AG08395 (cell line): ENCODE measurements around the gene SLC23A2.
"Not testable (repeated sequence)": the region's sequence is repeated elsewhere in the genome, so short reads cannot be mapped to it uniquely, and the experiment has no call there.

ENCODE experiments used
- DNase-seq: peaks from one replicate; pipeline ENCODE4 v3.0.0; 2012; ENCODE audit warnings: mixed read lengths, low spot score

Gene SLC23A2

DNA sequence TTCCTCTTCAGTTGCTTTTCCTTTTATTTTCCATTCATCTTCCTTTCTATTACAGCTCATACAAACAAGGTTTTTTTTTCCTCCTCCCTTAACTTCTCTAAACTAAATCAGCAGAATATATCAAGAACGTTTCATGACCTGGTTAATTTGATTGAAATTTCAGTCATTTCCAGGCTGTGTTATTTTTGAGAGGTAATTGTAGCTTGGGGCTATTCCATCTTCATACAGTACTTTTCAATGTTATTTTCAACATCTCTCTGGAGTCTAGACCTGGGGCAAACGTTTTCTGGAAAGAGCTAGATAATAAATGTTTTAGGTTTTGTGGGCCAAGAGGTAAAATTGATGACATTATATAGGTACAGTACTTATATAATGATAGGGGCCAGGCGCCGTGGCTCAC, 4.0 kb upstream of the SLC23A2 start:
- DNase-seq: no peak

DNA sequence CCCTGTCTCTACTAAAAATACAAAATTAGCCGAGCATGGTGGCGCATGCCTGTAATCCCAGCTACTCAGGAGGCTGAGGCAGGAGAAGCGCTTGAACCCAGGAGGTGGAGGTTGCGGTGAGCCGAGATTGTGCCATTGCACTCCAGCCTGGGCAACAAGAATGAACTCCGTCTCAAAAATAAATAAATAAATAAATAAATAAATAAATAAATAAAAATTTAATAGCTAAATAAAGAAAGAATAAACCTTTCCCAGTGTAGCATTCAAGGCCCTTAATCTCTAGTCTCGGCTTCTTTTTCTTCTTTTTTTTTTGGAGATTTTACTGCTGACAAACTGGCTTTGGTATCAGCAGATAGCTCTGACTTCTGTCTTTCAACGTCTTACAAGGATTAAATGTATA, 3.5 kb upstream of the SLC23A2 start:
- not testable (repeated sequence) for DNase-seq

DNA sequence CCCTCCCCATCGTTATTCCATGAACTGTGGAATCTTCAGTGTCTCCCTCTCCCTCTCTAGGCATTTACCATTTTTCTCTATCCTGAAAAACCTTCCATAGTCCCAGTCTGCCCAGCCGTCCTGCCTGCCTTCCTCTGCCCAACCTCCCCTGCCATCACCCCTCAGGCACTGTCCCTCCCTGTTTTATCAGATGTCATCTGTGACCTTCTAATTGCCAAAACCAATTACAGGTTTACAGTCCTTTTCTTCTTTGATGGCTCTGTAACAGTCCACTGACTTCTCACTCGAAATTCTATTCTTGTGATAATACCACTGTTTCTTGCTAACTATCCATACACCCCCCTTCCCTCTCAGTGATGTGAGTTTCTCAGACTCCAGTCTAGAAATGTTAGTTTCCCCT, 2.3 kb upstream of the SLC23A2 start:
- no peak for DNase-seq

DNA sequence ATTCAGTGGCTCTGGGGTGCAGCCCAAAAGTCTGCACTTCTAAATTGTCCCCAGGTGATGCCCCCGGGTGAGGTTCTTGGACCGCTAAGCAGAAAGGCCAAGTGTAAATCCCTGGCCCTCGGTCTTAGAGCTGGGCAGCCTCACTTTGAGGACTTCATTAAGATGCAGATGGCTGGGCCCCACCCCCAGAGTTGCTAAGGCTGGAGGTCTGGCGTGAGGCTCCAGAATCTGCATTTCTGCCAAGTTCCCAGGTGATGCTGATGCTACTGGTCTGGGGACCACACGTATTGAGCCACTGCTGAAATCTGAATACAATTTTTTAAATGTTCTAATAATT, 735 bp upstream of the SLC23A2 start:
- no peak for DNase-seq

DNA sequence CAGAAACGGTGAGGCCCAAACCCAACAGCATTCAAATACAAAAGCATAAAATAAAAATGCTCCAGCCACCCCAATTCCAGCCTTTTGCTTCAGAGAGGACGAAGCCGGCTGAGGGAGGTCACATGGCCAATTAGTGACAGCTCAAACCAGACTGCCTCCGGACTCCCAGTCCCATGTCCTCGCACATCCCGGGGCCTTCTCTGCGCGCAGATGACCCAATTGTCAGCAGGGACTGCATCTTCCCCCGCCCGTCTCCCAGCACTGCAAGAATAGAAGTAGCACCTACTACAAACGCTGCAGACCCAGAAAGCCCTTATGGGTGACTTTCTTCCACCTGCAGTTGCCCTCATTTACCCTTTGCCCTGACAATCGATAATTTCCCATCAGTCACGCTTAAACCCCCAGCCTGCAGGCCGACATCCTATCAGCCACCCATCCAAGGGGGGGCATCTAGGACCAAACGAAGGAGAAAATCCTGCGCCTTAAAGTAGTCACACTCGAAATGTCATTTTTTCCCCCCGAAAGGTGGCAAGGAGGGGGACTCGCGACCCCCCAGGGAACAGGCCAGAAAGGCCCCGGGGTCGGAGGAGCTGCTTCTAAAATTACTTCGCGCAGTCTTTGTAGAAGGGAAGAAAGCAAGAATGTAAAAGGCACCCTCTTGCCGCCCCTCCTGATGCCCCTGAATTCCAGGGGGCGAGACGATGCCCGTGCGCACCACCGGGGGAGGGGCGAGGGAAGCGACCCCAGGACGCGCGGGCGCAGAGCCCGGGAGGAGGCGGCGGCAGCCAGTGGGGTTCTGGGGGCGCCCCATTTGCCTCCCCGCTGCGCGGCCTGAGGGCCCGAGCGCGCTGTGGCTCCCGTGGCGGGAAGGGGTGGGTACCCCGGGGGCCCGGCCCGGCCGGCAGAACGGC, 792 bp downstream of the SLC23A2 start:
- DNase-seq: peak; percentile 53

DNA sequence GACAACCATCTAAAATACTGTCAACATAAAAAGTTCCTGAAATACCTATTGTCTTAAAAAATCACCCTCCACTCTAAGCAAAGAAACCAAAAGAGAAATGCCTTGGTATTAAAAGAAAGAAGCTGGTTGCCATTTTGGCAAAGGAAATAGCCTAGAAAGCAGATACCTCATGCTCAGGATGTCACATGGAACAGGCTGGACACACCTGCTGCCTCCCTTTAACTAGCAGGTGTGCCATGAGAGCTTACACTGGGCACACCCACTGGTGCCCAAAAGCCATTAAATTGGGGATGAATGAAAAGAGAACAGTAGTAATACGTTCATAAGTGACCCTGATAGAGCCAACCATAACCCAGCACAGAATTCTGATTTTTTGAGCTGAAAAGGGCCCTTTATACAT, 1.5 kb downstream of the SLC23A2 start:
- no peak for DNase-seq

DNA sequence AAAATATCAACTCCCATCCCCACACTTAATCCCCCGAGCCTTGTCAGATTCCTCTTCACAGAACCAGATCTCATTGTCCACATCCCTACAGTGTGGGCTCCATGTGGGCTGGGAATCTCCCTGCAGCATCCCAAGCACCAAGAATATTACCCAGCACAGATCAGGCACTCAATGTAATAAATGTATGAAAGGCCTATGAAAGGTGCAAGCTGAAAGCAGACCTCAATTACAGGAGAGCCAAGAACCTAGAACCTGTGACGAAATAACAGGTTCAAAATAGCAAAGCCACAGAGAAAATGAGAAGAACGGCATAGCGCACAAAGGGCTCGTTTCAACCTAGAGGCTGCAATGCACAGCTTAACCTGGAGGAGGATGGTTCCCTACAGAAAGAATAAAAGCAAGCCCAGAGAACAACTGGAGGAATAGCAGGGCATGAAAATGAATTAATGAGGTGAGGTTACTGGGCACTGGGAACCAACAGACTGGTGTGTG, 3.1 kb downstream of the SLC23A2 start:
- DNase-seq: no peak

DNA sequence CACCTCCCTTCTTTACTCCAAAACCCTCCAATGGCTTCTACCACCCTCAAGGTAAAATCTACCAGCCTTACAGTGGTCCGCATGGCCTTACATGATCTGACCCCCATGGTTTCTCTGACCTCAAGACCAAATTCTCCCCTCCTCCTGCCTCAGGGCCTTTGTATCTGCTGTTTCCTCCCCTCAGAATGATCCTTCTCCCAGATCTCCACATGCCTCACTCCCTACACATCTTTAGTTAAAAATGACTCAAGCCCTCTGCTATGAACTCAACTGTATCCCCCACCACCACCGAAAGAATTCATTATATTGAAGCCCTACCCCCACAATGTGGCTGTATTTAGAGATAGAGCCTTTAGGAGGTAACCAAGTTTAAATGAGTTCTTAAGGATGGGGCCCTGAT, 4.1 kb downstream of the SLC23A2 start:
- no peak for DNase-seq

DNA sequence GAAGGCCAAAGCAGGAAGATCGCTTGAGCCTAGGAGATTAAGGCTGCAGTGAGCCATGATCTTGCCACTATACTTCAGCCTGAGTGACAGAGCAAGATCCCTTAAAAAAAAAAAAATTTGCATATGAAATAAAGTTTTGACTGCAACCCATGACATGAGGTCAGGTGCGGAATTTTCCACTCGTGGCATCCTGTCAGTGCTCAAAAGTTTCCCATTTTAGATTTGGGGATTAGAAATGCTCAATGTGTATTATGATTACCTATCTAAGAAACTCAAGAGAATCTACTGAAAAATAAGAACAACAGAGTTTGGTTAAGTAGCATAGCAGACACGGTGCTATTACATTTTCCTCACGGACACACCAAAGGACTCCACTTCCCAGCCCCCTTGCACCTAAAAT, 11.7 kb downstream of the SLC23A2 start:
- no peak for DNase-seq

DNA sequence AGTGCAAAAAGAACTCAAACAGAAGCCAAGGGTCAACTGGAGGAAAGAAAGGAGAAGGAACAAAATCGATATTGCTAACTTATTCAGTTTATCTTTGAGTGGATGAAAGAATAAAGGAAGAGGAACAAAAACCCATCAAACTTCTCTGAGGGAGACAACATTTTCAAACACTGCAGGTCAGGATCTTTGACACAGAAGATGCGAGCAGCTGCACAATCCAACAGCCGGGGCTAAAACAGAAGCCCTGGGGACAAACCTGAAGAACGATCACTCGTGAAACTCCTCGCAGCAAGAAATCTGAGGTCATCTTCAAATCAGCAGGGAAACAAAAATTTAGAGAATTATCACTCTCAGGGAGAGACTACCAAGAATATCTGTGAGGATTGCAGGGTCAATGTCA, 14.2 kb downstream of the SLC23A2 start:
- no peak for DNase-seq

DNA sequence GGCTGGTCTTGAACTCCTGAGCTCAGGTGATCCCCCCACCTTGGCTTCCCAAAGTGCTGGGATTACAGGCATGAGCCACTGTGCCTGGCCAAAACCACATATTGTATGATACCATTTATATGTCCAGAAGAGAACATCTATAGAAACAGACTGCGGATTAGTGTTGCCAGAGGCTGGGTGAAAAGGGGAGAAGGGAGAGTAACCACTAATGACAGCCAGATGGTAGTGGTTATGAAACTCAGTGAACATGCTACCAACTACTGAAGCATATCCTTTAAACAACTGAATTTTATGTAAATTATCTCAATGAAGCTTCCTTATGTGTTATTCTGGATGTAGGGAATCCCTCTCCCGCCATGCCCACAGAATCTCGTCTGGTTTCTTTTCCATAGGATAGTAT, 15.7 kb downstream of the SLC23A2 start:
- DNase-seq: peak; percentile 54

DNA sequence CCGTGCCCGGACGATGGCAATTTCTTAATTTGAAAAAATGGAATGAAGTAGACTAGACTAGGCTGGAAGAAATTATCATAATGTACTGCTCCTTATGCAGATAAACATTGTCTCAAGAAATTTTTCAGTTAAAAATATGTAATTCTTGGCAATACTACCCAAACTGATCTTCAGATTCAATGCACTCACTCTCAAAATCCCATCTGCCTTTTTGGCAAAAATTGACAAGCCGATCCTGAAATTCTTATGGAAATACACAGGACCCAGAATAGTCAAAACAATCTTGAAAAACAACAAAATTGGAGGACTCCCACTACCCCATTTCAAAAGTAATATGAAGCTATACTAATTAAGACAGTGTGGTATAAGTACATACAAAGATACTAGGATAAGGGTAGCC, 19.0 kb downstream of the SLC23A2 start:
- DNase-seq: no peak

DNA sequence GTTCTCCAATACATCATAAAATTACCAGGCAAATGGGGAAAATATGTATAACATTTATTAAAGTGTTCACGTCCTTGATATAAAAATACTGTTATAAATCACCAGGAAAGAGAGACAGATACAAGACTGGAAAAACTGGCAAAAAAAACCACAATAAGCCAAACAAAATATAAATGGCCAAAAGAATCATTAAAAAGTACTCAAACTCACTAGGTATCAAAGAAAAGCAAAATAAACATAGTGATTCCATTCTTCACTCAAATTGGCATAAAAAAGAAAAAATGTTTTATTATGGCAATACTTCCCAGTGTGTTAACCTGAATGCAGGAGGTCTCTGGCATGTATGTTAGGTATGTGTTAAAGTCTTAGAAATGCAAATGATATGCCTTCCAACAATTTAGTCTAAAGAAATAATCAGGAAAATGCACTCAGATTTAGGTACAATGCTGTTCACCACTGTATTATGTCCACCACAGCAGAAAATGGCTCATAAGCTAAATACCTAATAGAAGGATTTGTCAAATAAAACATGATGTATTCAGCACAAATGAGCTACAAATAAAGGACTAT, 21.4 kb downstream of the SLC23A2 start:
- no peak for DNase-seq

DNA sequence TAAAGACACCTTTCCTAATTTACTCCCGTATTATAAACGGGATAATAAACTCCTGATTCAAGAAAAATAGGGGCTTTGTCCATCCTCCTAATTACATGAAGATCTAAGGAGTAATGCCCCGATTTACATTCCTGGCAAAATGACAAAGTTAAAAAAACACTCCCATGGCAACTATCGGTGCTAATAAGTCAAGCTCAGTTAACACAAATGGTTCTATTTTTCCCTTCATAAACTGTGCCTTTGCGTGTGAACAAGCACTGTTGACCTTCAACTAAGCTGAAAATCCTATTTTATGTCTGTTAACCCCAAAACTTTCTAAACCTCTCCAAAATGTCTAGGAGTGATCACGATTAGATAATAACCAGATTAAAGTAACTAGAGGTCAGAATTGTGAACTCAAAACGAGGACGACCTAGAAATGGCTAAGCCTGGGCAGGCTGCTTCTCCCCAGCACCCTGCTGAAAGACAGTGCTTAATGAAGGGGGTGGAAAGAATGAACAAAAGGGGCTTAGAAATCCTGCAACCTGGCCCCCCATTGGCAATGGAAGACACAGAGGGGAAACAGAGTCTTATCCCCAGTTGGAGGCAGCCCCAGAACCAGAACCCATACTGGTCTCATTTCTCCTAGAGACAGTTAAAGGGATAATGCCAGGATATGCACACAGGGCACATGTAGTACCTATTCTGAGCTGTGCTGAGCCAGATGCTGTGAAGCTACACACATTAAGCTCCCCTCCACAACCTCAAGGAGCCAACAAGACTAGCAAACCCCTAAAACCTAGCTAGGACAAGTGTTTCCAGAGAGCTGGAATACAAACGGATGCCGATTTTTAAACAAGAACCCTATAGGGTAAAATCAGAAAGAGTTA, 23.0 kb downstream of the SLC23A2 start:
- no peak for DNase-seq

DNA sequence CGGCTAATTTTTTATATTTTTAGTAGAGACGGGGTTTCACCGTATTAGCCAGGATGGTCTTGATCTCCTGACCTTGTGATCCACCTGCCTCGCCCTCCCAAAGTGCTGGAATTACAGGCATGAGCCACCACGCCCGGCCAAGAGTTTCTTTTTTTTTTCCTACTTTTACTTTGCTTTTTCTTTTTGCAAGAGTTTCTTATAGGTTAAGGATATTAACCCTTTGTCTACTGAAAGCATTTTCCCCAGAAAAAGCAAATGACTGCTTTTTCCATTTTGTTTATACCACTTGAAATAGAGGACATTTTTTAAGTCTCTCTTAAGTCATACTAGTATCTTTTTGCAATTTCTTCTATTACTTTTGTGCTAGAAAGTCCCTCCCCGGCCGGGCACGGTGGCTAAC, 25.3 kb downstream of the SLC23A2 start:
- not testable (repeated sequence) for DNase-seq

DNA sequence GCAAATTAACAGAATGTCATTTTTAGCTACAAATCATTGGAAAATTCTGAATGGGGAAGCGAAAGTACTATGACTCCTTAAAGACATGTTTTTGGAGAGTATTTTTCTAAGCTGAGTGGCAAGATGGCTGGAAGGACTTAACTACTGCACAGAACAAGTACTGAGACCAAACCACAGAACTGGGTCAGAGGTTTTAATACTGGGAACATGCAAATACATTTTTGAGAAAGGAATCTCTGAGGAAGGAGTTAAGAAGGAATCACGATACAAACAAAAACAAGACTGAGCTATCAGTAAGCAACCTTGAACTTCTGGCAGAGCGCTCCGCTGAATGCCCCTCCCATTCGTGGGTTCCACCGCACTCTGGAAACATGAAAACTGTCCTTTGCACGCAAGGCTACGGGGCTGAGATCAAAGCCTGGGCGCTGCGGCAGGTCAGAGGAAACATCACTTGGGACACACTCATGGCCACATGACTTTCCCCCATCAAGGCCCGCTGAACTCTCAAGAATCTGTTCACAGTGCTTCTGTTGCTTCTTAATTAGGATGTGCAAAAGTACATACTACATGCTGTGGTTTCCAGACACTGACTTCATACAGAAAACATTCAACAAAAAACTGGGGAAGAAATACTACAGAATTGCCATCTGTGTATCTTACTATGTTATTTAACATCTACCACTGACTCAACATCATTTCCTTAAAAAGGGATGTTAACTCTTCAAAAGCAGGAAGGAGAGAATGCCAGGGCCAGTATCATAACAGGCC, 27.8 kb downstream of the SLC23A2 start:
- peak; percentile 70 for DNase-seq

DNA sequence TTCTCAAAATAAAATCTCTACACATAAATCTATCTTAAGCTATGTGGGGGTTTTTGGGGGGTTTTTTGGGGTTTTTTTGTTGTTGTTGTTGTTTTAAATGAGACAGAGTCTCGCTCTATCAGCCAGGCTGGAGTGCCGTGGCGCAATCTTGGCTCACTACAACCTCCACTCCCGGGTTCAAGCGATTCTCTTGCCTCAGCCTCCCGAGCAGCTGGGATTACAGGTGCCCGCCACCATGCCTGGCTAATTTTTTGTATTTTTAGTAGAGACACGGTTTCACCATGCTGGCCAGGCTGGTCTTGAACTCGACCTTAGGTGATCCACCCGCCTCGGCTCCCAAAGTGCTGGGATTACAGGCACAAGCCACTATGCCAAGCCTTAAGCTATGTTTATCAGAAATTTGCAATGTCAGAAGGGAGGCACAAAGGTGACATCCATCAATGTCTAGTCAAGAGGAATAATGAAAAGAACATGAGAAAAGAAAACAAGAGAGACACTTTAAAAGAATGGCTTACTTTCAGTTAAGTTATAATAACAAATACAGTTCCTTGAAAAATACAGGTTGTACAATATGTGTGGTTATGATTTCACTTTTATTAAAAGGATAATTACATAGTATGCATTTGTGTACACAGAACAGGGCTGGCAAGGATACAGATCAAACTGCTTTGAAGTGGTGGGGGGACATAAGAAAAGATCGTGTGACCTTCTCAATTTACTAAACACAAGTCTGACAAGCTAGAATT, 28.6 kb downstream of the SLC23A2 start:
- DNase-seq: no peak

DNA sequence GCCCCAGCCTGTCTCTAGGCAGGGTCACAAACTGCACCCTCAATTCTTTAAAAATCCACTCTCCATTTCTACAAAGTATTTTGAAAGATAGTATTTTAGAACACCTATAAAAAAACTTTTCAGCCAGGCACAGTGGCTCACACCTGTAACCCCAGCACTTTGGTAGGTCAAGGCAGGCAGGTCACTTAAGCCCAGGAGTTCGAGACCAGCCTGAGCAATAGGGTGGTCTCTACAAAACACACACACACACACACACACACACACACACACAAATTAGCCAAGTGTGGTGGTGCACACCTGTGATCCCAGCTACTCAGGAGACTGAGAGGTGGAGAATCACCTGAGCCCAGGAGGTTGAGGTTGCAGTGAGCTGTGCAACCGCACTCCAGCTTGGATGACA, 30.2 kb downstream of the SLC23A2 start:
- no peak for DNase-seq

DNA sequence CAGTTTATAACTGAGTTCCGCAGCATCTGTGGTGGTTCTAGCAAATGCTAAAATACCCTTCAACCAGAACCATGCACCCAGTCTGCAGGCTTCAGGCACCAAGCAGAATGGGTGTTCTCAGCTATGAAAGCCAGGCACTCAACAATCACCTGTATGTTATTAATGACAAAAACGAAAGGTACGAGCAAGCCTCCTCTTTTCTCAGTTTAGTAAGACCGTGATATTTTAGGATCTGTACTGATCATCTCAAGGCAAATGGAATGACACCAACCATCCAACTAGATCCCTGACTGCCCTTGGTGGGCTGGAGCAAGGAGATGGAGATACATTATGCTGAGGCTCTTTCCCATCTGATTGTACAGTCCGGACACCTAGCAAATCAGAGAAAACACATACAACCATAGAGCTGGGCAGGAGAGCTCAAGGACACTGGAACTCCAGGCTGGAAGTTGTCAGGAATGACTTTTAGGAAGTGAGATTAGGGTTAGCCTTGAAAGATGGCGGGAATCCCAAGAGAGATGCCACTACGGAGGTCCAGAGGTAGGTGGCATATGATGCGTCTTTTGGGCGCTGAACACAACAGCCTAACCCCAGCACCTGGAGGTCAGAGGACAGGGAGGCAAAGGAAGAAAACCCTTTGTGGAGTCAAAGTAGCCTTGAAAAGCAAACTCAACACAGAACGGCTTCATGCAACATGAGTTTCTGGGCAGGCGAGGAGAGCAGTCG, 33.4 kb downstream of the SLC23A2 start:
- DNase-seq: no peak
